Fibroblast of peridontal ligament (primary cell): Measurements from ENCODE around the gene PLXNA1.

Experiments
- DNase-seq: peaks from one replicate; pipeline ENCODE4 v3.0.0-alpha.2; 2010; ENCODE audit errors: extremely low read depth

The PLXNA1 gene

GRCh38 chr3:126952983-126953660, 29.8 kb upstream of the PLXNA1 start:
- no peak for DNase-seq

GRCh38 chr3:126954141-126954842, 28.6 kb upstream of the PLXNA1 start:
- DNase-seq, result no peak

- DNase-seq, result no peak
Observed at GRCh38 chr3:126955004-126955790, 27.7 kb upstream of the PLXNA1 start.

- DNase-seq, result no peak
Observed at GRCh38 chr3:126956361-126956760, 26.6 kb upstream of the PLXNA1 start.

- no peak for DNase-seq
Observed at GRCh38 chr3:126956866-126957650, 25.9 kb upstream of the PLXNA1 start.

- DNase-seq, result no peak
Observed at GRCh38 chr3:126957776-126958637, 24.9 kb upstream of the PLXNA1 start.

GRCh38 chr3:126958638-126959085, 24.3 kb upstream of the PLXNA1 start:
- no peak for DNase-seq

GRCh38 chr3:126959136-126959920, 23.6 kb upstream of the PLXNA1 start:
- no peak for DNase-seq

- DNase-seq, result peak; percentile 40
Observed at GRCh38 chr3:126959921-126960603, 22.9 kb upstream of the PLXNA1 start.

- DNase-seq, result no peak
Observed at GRCh38 chr3:126960604-126960995, 22.3 kb upstream of the PLXNA1 start.

- DNase-seq, result peak; percentile 85
Observed at GRCh38 chr3:126961191-126961790, 21.6 kb upstream of the PLXNA1 start.

- no peak for DNase-seq
Observed at GRCh38 chr3:126961791-126962461, 21.0 kb upstream of the PLXNA1 start.

- DNase-seq, result no peak
Observed at GRCh38 chr3:126962756-126963155, 20.2 kb upstream of the PLXNA1 start.

- DNase-seq, result no peak
Observed at GRCh38 chr3:126963261-126964190, 19.4 kb upstream of the PLXNA1 start.

GRCh38 chr3:126964261-126964660, 18.7 kb upstream of the PLXNA1 start:
- no peak for DNase-seq

GRCh38 chr3:126964950-126965349, 18.0 kb upstream of the PLXNA1 start:
- no peak for DNase-seq

- no peak for DNase-seq
Observed at GRCh38 chr3:126965526-126966080, 17.3 kb upstream of the PLXNA1 start.
